HEK293T (cell line): ENCODE measurements around the gene DLX5.

Experiments
- BHLHE40 ChIP-seq: fragments of 450-650 bp; IDR thresholded peaks from 2 replicates; pipeline ENCODE4 v1.6.1; 2016; ENCODE audit warnings: mild to moderate bottlenecking, moderate library complexity, borderline replicate concordance
- CTBP1 ChIP-seq: fragments of 450-650 bp; IDR thresholded peaks from 2 replicates; pipeline ENCODE4 v1.6.1; 2016; ENCODE audit warnings: borderline replicate concordance
- ELF4 ChIP-seq: fragments of 450-650 bp; IDR thresholded peaks from 2 replicates; pipeline ENCODE4 v1.6.1; 2017; ENCODE audit warnings: antibody characterized with exemption
- FOXA1 ChIP-seq: fragments of 450-650 bp; IDR thresholded peaks from 2 replicates; pipeline ENCODE4 v1.6.1; 2016; ENCODE audit warnings: mild to moderate bottlenecking
- FOXK2 ChIP-seq: fragments of 450-650 bp; IDR thresholded peaks from 2 replicates; pipeline ENCODE4 v1.6.1; 2016; ENCODE audit warnings: mild to moderate bottlenecking
- FOXM1 ChIP-seq: fragments of 450-650 bp; IDR thresholded peaks from 2 replicates; pipeline ENCODE4 v1.6.1; 2017; ENCODE audit warnings: mild to moderate bottlenecking, borderline replicate concordance
- HDGF ChIP-seq: fragments of 450-650 bp; IDR thresholded peaks from 2 replicates; pipeline ENCODE4 v1.6.1; 2017; ENCODE audit warnings: antibody characterized with exemption, borderline replicate concordance
- L3MBTL2 ChIP-seq: fragments of 450-650 bp; conservative IDR thresholded peaks from 2 replicates; pipeline ENCODE4 v1.6.1; 2016; ENCODE audit warnings: mild to moderate bottlenecking
- LEF1 ChIP-seq: fragments of 450-650 bp; IDR thresholded peaks from 2 replicates; pipeline ENCODE4 v1.6.1; 2017; ENCODE audit warnings: mild to moderate bottlenecking, borderline replicate concordance
- SP1 ChIP-seq: fragments of 450-650 bp; IDR thresholded peaks from 2 replicates; pipeline ENCODE4 v1.6.1; 2017
- SUZ12 ChIP-seq: fragments of 450-650 bp; IDR thresholded peaks from 2 replicates; pipeline ENCODE4 v1.6.1; 2016; ENCODE audit warnings: mild to moderate bottlenecking
- TARDBP ChIP-seq: fragments of 450-650 bp; IDR thresholded peaks from 2 replicates; pipeline ENCODE4 v1.6.1; 2016
- ZNF384 ChIP-seq: fragments of 450-650 bp; IDR thresholded peaks from 2 replicates; pipeline ENCODE4 v1.6.1; 2016

DNA sequence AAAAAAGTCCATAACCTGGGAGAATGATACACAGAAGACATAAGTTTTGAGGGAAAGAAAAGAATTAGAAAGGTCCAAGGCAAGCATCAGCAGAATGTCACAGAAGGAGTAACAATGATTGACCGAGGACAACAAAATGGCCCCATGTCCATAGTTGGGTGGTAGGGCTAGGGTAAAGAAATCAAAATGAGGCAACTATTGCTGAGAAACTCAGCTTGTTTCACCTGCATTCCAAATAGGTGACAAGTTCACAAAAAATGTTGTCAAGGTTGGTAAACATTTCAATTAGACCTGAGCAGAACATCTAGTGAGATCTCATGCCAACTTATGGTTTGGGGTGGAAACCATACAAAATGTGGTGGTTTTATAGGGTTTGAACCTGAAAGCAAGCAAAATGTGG, 42.0 kb downstream of the DLX5 start:
- TF ChIP-seq FOXK2 (no peak), BHLHE40 (no peak), CTBP1 (no peak), SUZ12 (no peak), LEF1 (no peak), TARDBP (no peak), FOXM1 (no peak), HDGF (no peak), FOXA1 (no peak), ELF4 (no peak), ZNF384 (no peak), L3MBTL2 (no peak), SP1 (no peak)
